ENCODE results near the gene POLD3. TPM values are rescaled to one million over a fixed set of nuclear protein-coding genes. Genes with fewer than 3 reads are reported as not detected.

POLD3 gene
- total and polyA plus RNA-seq, 10 of the 15 experiments (the other 5 are each of a cell fraction or from before 2014, with no cell fraction given) = 23.8 to 63.7 (median 38.7) TPM

DNA sequence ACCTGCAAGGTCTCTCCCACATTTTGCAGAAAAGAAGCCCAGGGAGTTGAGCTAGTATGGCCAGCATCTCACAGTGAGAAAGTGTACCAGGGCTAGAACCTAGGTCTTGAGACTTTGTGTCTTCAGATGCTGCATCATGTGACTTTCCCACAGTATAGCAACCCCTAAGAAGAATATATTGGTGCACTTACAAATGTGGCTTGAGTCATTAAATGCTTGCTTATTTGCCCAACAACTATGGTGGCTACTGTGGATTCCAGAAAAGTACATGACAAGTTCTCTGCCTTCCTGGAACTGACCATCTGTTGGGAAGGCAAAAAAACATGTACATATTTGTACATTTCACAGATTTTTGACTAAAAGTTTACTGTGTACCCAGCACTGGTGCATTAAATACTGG, 55.0 kb downstream of the POLD3 start:
- Histone ChIP-seq H3K9me3 (replicated peaks; ENCODE audit: control insufficient read depth, insufficient read depth, low read length) (no peaks in the 10 kb centered on the region), H4K20me1 (ENCODE audit: control insufficient read depth, insufficient read depth) (no peaks in the 10 kb centered on the region), H3K4me3 (no peak overlapping the region), H3K36me3 (ENCODE audit: control insufficient read depth in 2 of 2, insufficient read depth in 2 of 2, low read length in 1 of 2) (peaks cover 0 to 10% of the 10 kb centered on the region in 2 experiments; a peak in 1 of 4 replicates), H3K4me1 (ENCODE audit: control insufficient read depth, insufficient read depth, low read length) (no peaks in the 10 kb centered on the region), H3K27ac (ENCODE audit: control insufficient read depth, insufficient read depth) (no peak overlapping the region), H3K79me2 (ENCODE audit: control insufficient read depth, insufficient read depth, low read length) (no peaks in the 10 kb centered on the region), H3K27me3 (replicated peaks in 1 of 2; ENCODE audit: control insufficient read depth in 2 of 2, insufficient read depth in 2 of 2, low read length in 1 of 2) (no peaks in the 10 kb centered on the region), H2AFZ (ENCODE audit: control insufficient read depth, low read depth, low read length) (no peak overlapping the region), H3K4me2 (ENCODE audit: control insufficient read depth, insufficient read depth) (no peak overlapping the region), H3K9ac (ENCODE audit: control insufficient read depth, insufficient read depth, low read length) (no peak overlapping the region)
- POLR2A ChIA-PET = no interaction called here
- SMC1A ChIA-PET (ENCODE audit: uncharacterized antibody, unreplicated experiment) = no interaction called here
- intact Hi-C loops (cut with micrococcal nuclease; ENCODE audit: unreplicated experiment) = no loop called here
- CTCF ChIA-PET = interaction anchor here (0.6 kb wide), 1 partner anchor 410 kb away, joined by 3 read pairs; no protein-coding TSS in a partner anchor
- in situ Hi-C loops (cut with MboI) = no loop called here
- DNase-seq (ENCODE audit: low read depth, low spot score) (no peak), FAIRE-seq (no peak), ATAC-seq (no peak)
- BruUV-seq (replicated peaks) = no TSS peak
- RAD21 ChIA-PET (ENCODE audit: unreplicated experiment) = no interaction called here
- TF ChIP-seq FOXK2 (IDR thresholded peaks at IDR 0.05) (no peak), ZZZ3 (IDR thresholded peaks at IDR 0.05; ENCODE audit: control insufficient read depth, insufficient read length, low read depth) (no peak), KDM1A (IDR thresholded peaks at IDR 0.05; ENCODE audit: borderline replicate concordance) (no peak), STAT3 (IDR thresholded peaks at IDR 0.05; ENCODE audit: low read depth, low read length) (no peak), KLF5 (IDR thresholded peaks at IDR 0.05; ENCODE audit: partially characterized antibody) (no peak), BHLHE40 (IDR thresholded peaks at IDR 0.05; ENCODE audit: borderline replicate concordance in 1 of 2, low read depth in 2 of 2, low read length in 1 of 2) (no peak), MTA2 (IDR thresholded peaks at IDR 0.05; ENCODE audit: low read depth) (no peak), CBX5 (IDR thresholded peaks at IDR 0.05; ENCODE audit: low read depth) (no peak), ZNF24 (IDR thresholded peaks at IDR 0.05) (no peak), SUPT20H (IDR thresholded peaks at IDR 0.05; ENCODE audit: borderline replicate concordance, control insufficient read depth, low read depth, low read length) (no peak)
- TF ChIP-seq, protein P1, sequence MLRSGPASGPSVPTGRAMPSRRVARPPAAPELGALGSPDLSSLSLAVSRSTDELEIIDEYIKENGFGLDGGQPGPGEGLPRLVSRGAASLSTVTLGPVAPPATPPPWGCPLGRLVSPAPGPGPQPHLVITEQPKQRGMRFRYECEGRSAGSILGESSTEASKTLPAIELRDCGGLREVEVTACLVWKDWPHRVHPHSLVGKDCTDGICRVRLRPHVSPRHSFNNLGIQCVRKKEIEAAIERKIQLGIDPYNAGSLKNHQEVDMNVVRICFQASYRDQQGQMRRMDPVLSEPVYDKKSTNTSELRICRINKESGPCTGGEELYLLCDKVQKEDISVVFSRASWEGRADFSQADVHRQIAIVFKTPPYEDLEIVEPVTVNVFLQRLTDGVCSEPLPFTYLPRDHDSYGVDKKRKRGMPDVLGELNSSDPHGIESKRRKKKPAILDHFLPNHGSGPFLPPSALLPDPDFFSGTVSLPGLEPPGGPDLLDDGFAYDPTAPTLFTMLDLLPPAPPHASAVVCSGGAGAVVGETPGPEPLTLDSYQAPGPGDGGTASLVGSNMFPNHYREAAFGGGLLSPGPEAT (IDR thresholded peaks at IDR 0.05; ENCODE audit: low read depth) = no peak
- TF ChIP-seq, protein P2, sequence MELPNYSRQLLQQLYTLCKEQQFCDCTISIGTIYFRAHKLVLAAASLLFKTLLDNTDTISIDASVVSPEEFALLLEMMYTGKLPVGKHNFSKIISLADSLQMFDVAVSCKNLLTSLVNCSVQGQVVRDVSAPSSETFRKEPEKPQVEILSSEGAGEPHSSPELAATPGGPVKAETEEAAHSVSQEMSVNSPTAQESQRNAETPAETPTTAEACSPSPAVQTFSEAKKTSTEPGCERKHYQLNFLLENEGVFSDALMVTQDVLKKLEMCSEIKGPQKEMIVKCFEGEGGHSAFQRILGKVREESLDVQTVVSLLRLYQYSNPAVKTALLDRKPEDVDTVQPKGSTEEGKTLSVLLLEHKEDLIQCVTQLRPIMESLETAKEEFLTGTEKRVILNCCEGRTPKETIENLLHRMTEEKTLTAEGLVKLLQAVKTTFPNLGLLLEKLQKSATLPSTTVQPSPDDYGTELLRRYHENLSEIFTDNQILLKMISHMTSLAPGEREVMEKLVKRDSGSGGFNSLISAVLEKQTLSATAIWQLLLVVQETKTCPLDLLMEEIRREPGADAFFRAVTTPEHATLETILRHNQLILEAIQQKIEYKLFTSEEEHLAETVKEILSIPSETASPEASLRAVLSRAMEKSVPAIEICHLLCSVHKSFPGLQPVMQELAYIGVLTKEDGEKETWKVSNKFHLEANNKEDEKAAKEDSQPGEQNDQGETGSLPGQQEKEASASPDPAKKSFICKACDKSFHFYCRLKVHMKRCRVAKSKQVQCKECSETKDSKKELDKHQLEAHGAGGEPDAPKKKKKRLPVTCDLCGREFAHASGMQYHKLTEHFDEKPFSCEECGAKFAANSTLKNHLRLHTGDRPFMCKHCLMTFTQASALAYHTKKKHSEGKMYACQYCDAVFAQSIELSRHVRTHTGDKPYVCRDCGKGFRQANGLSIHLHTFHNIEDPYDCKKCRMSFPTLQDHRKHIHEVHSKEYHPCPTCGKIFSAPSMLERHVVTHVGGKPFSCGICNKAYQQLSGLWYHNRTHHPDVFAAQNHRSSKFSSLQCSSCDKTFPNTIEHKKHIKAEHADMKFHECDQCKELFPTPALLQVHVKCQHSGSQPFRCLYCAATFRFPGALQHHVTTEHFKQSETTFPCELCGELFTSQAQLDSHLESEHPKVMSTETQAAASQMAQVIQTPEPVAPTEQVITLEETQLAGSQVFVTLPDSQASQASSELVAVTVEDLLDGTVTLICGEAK (IDR thresholded peaks at IDR 0.05; ENCODE audit: borderline replicate concordance) = no peak
- TF ChIP-seq, protein P3, sequence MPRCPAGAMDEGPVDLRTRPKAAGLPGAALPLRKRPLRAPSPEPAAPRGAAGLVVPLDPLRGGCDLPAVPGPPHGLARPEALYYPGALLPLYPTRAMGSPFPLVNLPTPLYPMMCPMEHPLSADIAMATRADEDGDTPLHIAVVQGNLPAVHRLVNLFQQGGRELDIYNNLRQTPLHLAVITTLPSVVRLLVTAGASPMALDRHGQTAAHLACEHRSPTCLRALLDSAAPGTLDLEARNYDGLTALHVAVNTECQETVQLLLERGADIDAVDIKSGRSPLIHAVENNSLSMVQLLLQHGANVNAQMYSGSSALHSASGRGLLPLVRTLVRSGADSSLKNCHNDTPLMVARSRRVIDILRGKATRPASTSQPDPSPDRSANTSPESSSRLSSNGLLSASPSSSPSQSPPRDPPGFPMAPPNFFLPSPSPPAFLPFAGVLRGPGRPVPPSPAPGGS (IDR thresholded peaks at IDR 0.05; ENCODE audit: borderline replicate concordance, insufficient read depth, low read depth, low read length, poor library complexity, severe bottlenecking) = no peak
- TF ChIP-seq, protein P4, sequence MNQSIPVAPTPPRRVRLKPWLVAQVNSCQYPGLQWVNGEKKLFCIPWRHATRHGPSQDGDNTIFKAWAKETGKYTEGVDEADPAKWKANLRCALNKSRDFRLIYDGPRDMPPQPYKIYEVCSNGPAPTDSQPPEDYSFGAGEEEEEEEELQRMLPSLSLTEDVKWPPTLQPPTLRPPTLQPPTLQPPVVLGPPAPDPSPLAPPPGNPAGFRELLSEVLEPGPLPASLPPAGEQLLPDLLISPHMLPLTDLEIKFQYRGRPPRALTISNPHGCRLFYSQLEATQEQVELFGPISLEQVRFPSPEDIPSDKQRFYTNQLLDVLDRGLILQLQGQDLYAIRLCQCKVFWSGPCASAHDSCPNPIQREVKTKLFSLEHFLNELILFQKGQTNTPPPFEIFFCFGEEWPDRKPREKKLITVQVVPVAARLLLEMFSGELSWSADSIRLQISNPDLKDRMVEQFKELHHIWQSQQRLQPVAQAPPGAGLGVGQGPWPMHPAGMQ (IDR thresholded peaks at IDR 0.05; ENCODE audit: borderline replicate concordance) = no peak
